Measurements from ENCODE around the gene ITGB5.

- TF ChIP-seq MAX (IDR thresholded peaks at IDR 0.05; ENCODE audit: low read depth, low read length) (no peak), CTCF (IDR thresholded peaks at IDR 0.05; ENCODE audit: low read depth, low read length) (no peak), POLR2A (IDR thresholded peaks at IDR 0.05; ENCODE audit: extremely low read depth, insufficient read length) (no peak)
Measured at GRCh38 chr3:124804875-124805274, 82.3 kb downstream of the ITGB5 start.
